ENCODE results near the gene SH3YL1.
A peak's percentile ranks its signal among the peaks of the same experiment; 100 is the strongest.

Gene SH3YL1

GRCh38 chr2:263774-264492 lies at the start of gene SH3YL1:
Gene SH3YL1 (minus strand): TSS chr2:264032. CDS start chr2:263984, 48 bp downstream.
- FAIRE-seq: no peak

DNA sequence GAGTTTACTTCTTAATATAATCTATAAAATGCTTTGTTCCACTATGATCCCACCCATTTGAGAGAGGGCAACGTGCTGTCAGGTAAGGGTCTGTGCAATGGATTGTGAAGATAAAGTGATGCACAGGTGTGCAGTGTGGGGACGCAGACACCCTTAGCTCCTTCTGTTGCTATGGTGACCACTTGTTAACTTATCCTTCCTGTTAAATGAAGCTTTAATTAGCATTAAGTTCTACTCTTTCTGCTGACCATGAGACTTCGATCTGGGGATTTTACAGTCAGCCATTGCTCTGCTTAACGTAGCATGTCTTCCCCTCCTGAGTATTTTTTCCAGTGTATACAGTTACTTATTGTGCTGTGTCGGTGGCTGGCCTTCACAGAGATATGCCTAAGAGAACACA lies 47.2 kb upstream of the SH3YL1 start:
- no peak for FAIRE-seq

GRCh38 chr2:309954-310510 lies 46.2 kb upstream of the SH3YL1 start:
- FAIRE-seq: no peak

- FAIRE-seq: no peak
Observed at GRCh38 chr2:309148-309953, 45.5 kb upstream of the SH3YL1 start.

DNA sequence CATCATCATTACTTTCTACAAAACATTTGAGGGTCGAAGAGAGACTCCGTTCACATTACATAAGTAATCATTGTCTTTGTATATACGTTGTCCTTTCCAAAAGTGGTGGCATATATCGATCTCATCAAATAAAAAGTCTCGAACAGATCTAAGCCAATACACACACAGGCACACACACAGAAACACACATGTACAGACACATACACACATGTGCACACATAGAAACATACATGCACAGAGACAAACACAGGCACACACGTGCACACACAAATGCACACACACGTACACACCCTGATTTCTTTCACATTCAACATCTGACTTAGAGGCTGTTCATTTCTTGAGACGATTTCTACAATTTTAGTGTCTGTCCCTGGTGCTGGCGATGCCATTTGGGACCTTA lies 41.5 kb upstream of the SH3YL1 start:
- FAIRE-seq: no peak

DNA sequence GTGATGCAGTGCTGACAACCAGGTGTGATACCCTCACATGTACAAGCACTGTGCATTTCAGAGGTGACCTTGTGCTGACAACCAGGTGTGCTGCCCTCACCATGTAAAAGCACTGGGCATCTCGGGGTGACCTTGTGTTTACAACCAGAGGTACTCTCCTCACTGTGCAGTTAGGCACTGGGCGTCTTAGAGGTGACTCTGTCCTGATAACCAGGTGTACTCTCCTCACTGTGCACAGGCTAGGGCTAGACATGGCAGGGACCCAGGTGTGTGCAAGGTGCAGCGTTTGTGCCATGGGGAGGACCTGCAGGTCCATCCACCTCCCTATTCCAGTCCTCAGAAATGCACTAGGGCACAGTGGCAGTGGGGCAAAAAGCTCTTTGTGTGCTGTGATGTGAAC lies 32.5 kb upstream of the SH3YL1 start:
- FAIRE-seq: no peak

DNA sequence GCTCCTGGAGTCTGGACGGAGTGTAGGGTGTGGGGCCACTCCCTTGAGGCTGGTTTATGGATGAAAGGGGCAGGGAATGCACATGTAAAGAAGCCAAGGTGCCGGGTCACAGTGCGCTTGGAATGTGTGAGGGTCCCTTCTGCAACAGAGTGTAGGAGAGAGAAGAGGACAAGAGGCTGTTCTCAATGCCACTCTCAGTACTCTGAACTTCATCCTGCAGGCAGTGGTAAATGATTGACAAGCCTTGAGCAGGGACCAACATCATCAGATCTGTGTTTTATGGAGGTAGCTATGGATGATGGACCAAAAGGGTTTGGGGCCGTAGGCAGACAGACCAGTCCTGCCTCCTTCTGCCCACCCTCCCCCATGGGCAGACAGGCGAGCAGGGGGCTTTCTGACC lies 31.3 kb upstream of the SH3YL1 start:
- no peak for FAIRE-seq

DNA sequence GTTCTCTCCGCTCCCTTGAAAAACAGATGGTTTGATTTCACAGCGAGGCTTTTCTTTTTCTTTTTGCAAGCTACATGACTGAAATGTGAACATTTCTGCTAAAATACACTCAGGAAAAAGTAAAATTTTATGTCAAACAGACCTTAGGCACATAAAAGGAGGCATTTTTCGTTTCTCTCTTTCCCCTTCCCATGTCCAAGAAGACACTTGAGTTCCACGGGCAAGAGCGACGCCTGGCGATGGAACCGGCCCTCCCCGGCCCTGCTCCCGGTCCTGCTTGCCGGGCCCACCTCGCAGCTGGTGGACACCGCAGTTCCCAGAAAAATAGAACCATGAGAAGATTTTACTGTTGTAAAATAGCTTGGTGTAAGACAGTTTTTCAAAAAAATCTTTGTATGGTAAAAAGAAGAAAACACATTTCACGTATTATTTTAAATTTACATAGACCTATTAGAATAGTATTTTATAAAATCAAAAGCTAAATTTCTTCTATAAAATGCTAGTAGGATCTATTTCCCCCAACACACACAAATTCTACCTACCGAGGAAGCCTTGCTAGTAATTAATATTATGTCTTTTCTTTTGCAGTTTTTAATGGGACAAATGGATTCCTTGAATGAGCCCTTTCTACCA lies 26.4 kb upstream of the SH3YL1 start:
- peak; percentile 58 for FAIRE-seq

- FAIRE-seq: no peak
Observed at GRCh38 chr2:289362-290089, 25.7 kb upstream of the SH3YL1 start.

GRCh38 chr2:288758-289361 lies 25.0 kb upstream of the SH3YL1 start:
- FAIRE-seq: no peak

DNA sequence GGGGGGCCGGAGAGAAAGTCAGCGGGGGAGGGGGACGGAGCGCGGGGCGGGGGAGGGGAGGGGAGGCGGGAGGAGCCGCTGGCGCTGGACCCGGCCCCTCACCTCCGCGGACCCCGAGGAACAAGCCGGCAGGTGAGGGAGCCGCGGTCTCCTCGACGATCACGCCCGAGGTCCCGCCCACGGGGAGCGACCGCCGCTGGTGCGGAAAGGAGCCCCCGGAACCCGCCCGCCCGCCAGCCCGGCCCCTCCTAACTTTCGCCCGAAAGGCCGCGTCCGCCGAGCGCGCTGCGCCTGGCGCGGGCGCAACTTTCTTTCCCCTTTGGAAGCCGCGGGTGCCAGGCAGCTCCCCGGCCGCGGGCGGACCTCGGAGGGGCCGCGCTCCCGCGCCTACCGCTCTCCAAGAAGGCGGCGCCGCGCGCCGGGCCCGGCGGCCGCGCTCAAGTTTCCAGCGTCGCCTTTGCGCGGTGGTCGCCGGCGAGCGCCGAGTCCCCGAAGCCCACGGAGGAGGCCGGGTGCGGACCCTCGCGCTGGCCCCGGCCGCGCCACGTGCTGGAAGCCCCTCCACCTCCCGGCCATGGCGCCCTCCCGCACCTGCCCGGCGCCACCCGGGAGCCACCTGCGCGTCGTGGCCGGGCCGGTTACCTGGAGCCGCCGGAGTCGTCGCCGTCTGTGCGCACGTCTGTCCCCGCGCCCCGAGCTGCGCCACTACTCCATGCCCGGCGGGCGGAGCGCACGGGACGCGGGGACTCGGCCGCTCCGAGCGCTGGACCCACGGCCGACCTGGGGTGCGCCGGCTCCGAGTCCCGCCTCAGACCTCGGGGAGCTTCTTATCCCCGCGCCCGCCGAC lies 24.3 kb upstream of the SH3YL1 start, which contains the start of gene ALKAL2:
Gene ALKAL2, minus strand, starts transcription at position 181 of the 847 bp plus-strand sequence. CDS start 256 bp downstream, outside the sequence.
- no peak for FAIRE-seq

DNA sequence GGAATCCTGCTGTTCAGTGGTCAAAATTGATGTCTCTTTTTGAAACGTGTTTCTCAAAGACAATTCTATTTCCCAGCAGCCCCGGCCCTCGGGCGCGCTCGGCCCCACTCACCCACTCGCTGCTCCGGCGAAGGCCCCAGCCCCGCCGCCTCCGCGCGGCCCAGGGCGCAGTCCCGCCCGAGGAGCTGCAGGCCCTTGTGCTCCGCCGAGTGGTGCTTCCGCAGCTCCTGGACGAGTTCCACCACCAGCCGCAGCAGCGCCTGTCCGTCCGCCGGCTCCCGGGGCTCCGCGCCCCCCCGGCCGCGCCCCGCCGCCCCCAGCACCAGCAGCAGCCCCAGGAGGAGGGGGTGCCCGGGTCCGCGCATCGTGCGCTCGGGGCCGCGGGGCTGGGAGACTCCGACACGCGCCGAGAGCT lies 23.6 kb upstream of the SH3YL1 start:
- FAIRE-seq: no peak

DNA sequence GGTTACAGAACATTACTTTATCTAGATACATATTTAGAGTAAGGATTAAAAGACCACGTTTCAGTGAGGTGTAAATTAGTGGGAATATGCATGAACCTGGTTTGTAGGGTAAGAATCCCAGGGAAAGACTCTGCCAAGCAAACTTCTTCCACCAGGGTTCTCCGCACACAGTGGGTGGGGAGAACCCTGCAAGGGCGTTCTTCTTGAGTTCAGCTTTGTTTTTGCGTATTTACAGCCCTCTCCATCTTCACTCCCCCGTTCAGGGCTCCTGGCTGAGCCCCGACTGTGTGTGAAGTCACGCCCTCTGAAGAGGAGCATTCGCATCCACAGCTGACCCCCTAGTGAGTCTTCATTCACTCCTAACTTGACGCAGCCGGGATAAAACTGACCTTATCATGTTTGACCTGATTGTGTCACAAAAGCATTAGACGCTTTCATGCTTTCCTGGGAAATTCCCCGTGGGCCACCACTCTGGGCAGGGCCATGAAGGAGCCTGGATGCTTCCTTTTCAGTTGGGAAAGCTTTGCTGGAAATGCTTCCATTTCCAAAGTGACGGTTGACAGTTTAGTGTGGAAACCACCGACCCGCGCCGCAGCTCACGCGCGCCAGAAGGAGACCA lies 23.1 kb upstream of the SH3YL1 start:
- no peak for FAIRE-seq

DNA sequence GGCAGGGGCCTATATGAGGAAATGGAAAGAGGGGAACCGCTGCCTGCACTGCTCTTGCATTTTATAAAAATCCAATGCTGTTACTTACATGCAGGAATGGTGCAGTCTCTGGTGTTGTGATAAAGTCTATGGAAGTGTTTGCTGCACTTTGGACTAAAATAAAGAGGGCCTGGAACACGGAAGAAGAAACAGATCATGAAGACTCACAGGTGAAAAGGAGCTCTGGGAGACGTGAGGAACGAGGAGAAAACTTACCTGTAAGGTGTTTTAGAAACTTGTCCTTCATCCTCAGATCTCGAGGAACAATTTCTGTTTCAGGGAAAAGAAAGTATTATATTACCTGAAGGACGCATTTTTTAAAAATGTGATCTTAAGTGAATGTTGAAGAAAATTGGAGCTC lies 22.2 kb upstream of the SH3YL1 start:
- no peak for FAIRE-seq

GRCh38 chr2:285531-285930 lies 21.7 kb upstream of the SH3YL1 start:
- no peak for FAIRE-seq

- FAIRE-seq: no peak
Observed at GRCh38 chr2:284896-285492, 21.2 kb upstream of the SH3YL1 start.

GRCh38 chr2:283996-284794 lies 20.4 kb upstream of the SH3YL1 start:
- FAIRE-seq: no peak

DNA sequence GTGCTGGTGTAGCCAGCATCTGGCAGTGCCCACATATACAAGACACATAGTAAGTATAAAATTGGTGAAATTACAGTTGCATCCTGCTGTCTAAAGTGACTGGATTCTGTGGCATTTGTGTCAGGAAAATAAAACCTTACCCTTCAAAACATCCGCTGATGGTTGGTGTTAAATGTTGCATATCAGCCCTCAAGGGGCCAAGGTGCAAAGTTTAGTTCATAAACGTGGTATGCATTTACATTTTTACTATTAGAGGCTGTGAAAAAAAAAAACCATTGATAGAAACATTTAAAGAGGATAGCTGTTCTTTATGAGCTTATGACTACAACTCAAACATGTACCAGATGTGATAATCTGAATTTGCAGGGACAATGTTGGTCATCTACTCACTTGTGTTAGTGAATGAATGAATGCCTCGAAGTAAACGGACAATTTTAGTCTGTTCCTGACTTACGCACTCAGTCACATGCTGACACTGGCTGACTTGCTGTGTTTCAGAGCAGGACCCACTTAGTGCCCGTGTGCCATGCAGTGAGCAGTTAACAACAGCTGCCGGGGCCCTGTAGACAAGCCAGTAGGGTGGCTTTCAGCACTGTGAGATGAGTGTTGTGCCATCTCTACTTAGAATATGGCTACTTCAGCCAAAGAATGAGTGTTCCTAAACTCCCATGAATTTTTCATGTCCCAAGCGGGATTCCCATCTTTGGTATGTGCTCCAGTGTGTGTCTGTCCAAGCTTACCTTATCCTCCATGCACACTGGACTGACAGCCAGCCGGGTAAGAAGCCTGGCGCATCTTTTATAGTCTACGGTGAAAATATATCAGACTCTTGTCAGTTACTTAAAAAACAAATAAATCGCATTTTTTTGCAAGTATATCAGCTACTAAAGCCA lies 18.8 kb upstream of the SH3YL1 start:
- no peak for FAIRE-seq
